Measurements from ENCODE around the gene FBXL16.

FBXL16 gene

DNA sequence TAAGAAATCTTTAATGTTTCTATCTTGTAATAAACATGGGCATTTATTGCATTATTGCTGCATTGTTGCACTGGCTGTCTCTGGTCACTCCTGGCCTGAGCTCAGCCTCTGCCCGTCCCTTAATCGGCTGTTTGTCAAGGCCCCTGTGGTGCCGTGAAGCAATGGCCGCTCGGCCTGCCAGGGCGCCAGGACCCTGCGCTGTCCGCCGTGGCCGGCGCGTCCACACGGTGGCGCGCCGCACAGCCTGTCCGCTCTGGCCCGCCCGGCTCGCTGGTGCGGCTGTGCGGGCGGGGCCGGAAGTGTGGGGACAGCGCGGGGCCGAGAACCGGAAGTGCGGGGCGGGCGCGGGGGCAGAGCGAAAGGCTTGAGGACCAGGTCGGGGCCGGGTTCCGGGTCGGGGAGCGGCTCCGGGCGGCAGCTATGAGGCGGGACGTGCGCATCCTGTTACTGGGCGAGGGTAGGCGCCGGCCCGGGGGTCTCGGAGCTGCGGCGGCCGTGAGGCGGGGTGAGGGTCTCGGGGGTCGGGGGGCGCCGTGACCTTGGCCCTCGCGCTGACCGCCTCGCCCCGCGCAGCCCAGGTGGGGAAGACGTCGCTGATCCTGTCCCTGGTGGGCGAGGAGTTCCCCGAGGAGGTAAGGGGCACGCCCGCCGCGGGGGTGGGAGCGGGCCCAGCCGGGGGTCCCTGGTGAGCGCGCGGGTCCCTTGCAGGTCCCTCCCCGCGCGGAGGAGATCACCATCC is 37.7 kb downstream of the FBXL16 start, which contains the start of gene RHOT2:
RHOT2 (plus strand) TSS at position 353 of the 739 bp plus-strand sequence; CDS start at position 421, 68 bp downstream.
- peak within 1 kb of the TSS; percentile 94 for H3K4me3 ChIP-seq (ENCODE audit: low read depth, low read length)
- TF ChIP-seq, protein P1, sequence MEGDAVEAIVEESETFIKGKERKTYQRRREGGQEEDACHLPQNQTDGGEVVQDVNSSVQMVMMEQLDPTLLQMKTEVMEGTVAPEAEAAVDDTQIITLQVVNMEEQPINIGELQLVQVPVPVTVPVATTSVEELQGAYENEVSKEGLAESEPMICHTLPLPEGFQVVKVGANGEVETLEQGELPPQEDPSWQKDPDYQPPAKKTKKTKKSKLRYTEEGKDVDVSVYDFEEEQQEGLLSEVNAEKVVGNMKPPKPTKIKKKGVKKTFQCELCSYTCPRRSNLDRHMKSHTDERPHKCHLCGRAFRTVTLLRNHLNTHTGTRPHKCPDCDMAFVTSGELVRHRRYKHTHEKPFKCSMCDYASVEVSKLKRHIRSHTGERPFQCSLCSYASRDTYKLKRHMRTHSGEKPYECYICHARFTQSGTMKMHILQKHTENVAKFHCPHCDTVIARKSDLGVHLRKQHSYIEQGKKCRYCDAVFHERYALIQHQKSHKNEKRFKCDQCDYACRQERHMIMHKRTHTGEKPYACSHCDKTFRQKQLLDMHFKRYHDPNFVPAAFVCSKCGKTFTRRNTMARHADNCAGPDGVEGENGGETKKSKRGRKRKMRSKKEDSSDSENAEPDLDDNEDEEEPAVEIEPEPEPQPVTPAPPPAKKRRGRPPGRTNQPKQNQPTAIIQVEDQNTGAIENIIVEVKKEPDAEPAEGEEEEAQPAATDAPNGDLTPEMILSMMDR (IDR thresholded peaks at IDR 0.05; ENCODE audit: low read depth, low read length, missing control alignments) = peak; percentile 65
- DNase-seq (ENCODE audit: low read depth) = peak; percentile 68
- in situ Hi-C loops (cut with HindIII; ENCODE audit: low sequenced_read_pairs) = no loop called here

DNA sequence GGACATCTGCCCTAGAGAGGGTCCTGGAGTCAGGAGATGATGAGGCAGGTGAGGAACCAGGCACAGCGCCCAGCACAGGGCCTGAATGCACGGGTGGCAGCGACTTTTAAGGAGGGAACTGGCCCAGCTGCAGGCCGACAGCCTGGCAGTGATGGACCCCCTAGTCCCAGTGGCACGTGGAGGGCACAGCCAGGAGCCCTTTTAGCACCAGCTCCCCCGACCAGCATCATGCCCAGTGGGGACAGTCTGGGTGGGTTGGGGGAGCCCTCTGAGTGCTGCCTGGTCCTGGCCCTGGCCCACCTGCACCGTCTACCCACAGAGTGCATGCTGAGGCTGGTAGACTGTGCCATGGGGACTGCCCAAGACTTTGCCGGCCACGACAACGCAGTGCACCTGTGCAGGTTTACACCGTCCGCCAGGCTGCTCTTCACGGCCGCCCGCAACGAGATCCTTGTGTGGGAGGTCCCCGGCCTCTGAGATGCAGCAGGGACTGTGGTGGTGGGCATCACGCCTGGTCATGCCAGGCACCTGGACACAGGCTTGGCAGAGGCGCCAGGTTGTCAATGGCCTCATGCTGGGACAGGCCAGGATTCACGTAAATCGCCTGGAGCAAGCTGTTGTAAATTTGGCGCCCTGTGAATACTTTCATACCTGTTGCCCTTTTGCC is 38.4 kb downstream of the FBXL16 start:
- in situ Hi-C loops (cut with HindIII; ENCODE audit: low sequenced_read_pairs) = no loop called here
- H3K4me3 ChIP-seq (ENCODE audit: low read depth, low read length) = no peak overlapping the region
- TF ChIP-seq, protein P1 (IDR thresholded peaks at IDR 0.05; ENCODE audit: low read depth, low read length, missing control alignments) = no peak
- DNase-seq (ENCODE audit: low read depth) = no peak

DNA sequence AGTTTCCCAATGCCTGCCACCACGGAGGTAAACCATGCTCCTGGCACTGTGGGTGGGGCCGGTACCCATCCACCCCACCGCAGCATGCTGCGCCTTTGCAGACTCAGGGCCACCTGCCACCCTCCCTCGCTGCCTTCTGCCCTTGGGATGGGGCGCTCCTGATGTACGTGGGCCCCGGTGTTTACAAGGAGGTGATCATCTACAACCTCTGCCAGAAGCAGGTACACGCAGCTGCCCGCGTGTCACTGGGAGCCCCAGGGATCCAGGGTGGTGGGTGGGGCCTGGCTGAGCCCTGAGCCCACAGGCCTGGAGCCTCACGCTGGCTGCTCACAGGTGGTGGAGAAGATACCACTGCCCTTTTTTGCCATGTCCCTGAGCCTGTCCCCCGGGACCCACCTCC is 39.0 kb downstream of the FBXL16 start:
- DNase-seq (ENCODE audit: low read depth) = no peak
- in situ Hi-C loops (cut with HindIII; ENCODE audit: low sequenced_read_pairs) = no loop called here
- TF ChIP-seq, protein P1 (IDR thresholded peaks at IDR 0.05; ENCODE audit: low read depth, low read length, missing control alignments) = no peak
- no peak overlapping the region for H3K4me3 ChIP-seq (ENCODE audit: low read depth, low read length)

DNA sequence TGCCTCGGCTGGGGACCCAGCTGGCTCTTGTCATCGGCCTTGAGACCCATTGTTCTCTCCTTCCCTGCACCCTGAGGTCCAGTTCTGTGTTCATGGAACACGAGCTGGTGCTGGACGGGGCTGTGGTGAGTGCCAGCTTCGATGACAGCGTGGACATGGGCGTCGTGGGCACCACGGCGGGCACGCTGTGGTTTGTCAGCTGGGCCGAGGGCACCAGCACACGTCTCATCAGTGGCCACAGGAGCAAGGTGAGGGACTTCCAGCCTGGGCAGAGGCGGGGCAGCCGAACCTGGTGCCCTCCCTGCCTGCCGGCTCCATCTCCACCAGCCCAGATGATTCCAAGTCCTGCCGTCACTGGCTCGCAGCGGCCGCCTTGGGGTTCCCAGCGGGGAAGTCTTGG is 43.0 kb downstream of the FBXL16 start:
- TF ChIP-seq, protein P1 (IDR thresholded peaks at IDR 0.05; ENCODE audit: low read depth, low read length, missing control alignments) = no peak
- no peak for DNase-seq (ENCODE audit: low read depth)
- no peak overlapping the region for H3K4me3 ChIP-seq (ENCODE audit: low read depth, low read length)
- in situ Hi-C loops (cut with HindIII; ENCODE audit: low sequenced_read_pairs) = no loop called here

DNA sequence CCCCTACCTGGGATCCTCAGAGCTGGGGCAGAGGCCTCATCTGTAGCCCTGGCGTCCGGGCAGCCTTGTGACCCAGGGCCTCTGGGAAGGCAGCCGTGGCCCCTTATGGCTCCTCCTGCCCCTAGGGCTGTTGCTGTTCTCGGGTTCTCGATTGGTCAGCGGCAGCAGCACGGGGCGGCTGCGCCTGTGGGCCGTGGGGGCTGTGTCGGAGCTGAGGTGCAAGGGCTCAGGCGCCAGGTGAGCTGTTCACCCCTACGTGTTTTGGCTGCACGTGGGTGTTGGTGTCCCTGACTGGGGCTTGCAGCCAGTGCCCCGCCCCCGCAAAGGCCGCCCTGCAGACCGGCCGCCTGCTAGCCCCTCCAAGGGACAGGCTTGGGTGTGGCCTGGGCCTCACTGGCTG is 43.5 kb downstream of the FBXL16 start:
- no peak overlapping the region for H3K4me3 ChIP-seq (ENCODE audit: low read depth, low read length)
- no peak for DNase-seq (ENCODE audit: low read depth)
- in situ Hi-C loops (cut with HindIII; ENCODE audit: low sequenced_read_pairs) = no loop called here
- TF ChIP-seq, protein P1 (IDR thresholded peaks at IDR 0.05; ENCODE audit: low read depth, low read length, missing control alignments) = no peak

DNA sequence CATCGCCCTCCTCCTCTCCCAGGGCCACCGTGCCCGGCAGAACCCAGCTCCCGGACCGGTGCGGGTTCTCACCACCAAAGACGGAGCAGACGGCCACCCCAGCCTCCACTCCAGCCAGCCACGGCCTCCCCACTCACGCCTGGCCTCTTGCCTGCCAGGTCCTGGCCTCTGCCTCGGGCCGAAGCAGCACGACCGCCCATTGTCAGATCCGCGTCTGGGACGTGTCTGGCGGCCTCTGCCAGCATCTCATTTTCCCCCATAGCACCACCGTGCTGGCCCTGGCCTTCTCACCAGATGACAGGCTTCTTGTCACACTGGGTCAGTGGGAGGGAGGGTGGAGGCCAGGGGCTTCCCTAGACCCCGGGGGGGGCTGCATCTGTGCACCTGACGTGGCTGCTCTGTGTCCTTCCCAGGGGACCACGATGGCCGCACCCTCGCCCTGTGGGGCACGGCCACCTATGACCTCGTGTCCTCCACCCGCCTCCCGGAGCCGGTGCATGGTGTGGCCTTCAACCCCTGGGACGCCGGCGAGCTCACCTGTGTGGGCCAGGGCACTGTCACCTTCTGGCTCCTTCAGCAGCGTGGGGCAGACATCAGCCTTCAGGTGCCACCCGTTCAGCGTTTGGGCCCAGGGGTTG is 44.3 kb downstream of the FBXL16 start:
- no peak for DNase-seq (ENCODE audit: low read depth)
- in situ Hi-C loops (cut with HindIII; ENCODE audit: low sequenced_read_pairs) = no loop called here
- no peak overlapping the region for H3K4me3 ChIP-seq (ENCODE audit: low read depth, low read length)
- TF ChIP-seq, protein P1 (IDR thresholded peaks at IDR 0.05; ENCODE audit: low read depth, low read length, missing control alignments) = peak; percentile 1

All from astrocyte of the cerebellum (primary cell).